Adipocyte (in vitro differentiated cells): ENCODE results near the gene TLR1.
A peak's percentile ranks its signal among the peaks of the same experiment; 100 is the strongest.
"Not testable (repeated sequence)": the region's sequence is repeated elsewhere in the genome, so short reads cannot be mapped to it uniquely, and the experiment has no call there.

Experiments used
- DNase-seq: peaks from one replicate; pipeline ENCODE4 v3.0.0-alpha.2; 2015; ENCODE audit warnings: low read depth
- H3K27me3 ChIP-seq: replicated peaks from 2 replicates; pipeline ENCODE4 v1.7.0; 2013; ENCODE audit warnings: mild to moderate bottlenecking, low read length, moderate library complexity; ENCODE audit not compliant: control insufficient read depth, insufficient read depth
- H3K36me3 ChIP-seq: 2 replicates; pipeline ENCODE4 v1.7.0; 2013; ENCODE audit warnings: low read length, mild to moderate bottlenecking, moderate library complexity; ENCODE audit not compliant: control insufficient read depth, insufficient read depth, severe bottlenecking
- H3K4me1 ChIP-seq: 2 replicates; pipeline ENCODE4 v1.7.0; 2013; ENCODE audit warnings: mild to moderate bottlenecking, low read length, moderate library complexity; ENCODE audit not compliant: control insufficient read depth, insufficient read depth
- H3K4me3 ChIP-seq: 2 replicates; pipeline ENCODE4 v1.7.0; 2013; ENCODE audit warnings: mild to moderate bottlenecking, low read length, moderate library complexity
- H3K9ac ChIP-seq: 2 replicates; pipeline ENCODE4 v1.7.0; 2013; ENCODE audit warnings: mild to moderate bottlenecking, low read length, moderate library complexity
- H3K9me3 ChIP-seq: 2 replicates; pipeline ENCODE4 v1.7.0; 2013; ENCODE audit warnings: mild to moderate bottlenecking, low read length, moderate library complexity; ENCODE audit not compliant: control insufficient read depth

The TLR1 gene

GRCh38 chr4:38769441-38769840 lies 35.1 kb downstream of the TLR1 start:
- Histone ChIP-seq H3K4me3 (peak overlapping the region; percentile 51), H3K9ac (peak overlapping the region; percentile 54), H3K4me1 (peaks cover 35% of the 10 kb centered on the region), H3K36me3 (no peaks in the 10 kb centered on the region), H3K27me3 (no peaks in the 10 kb centered on the region), H3K9me3 (no peaks in the 10 kb centered on the region)
- DNase-seq, result peak; percentile 14

- Histone ChIP-seq H3K9me3 (no peaks in the 10 kb centered on the region), H3K27me3 (no peaks in the 10 kb centered on the region), H3K36me3 (no peaks in the 10 kb centered on the region), H3K9ac (peak overlapping the region; percentile 54), H3K4me1 (peaks cover 31% of the 10 kb centered on the region), H3K4me3 (peak overlapping the region; percentile 51)
- no peak for DNase-seq
Measured at GRCh38 chr4:38768968-38769394, 35.6 kb downstream of the TLR1 start.

GRCh38 chr4:38766940-38767339 lies 37.7 kb downstream of the TLR1 start:
- not testable (repeated sequence) for H3K36me3 ChIP-seq, DNase-seq, H3K27me3 ChIP-seq, H3K9me3 ChIP-seq, H3K9ac ChIP-seq, H3K4me3 ChIP-seq
- peaks cover 24% of the 10 kb centered on the region for H3K4me1 ChIP-seq

GRCh38 chr4:38765382-38765781 lies 39.2 kb downstream of the TLR1 start:
- no peak for DNase-seq
- Histone ChIP-seq H3K27me3 (peaks cover 4% of the 10 kb centered on the region), H3K4me3 (no peak overlapping the region), H3K36me3 (no peaks in the 10 kb centered on the region), H3K9me3 (no peaks in the 10 kb centered on the region), H3K9ac (no peak overlapping the region), H3K4me1 (peaks cover 24% of the 10 kb centered on the region)

GRCh38 chr4:38764277-38764676 lies 40.3 kb downstream of the TLR1 start:
- Histone ChIP-seq H3K9ac (no peak overlapping the region), H3K36me3 (no peaks in the 10 kb centered on the region), H3K4me1 (peaks cover 17% of the 10 kb centered on the region), H3K27me3 (peaks cover 4% of the 10 kb centered on the region), H3K9me3 (no peaks in the 10 kb centered on the region), H3K4me3 (no peak overlapping the region)
- DNase-seq, result no peak

- H3K36me3 ChIP-seq, result no peaks in the 10 kb centered on the region
- no peak overlapping the region for H3K9ac ChIP-seq
- peaks cover 4% of the 10 kb centered on the region for H3K27me3 ChIP-seq
- no peak overlapping the region for H3K4me3 ChIP-seq
- no peaks in the 10 kb centered on the region for H3K9me3 ChIP-seq
- no peak for DNase-seq
- peaks cover 2% of the 10 kb centered on the region for H3K4me1 ChIP-seq
Measured at GRCh38 chr4:38762560-38762959, 42.0 kb downstream of the TLR1 start.

- Histone ChIP-seq H3K36me3 (no peaks in the 10 kb centered on the region), H3K27me3 (peaks cover 4% of the 10 kb centered on the region), H3K9me3 (no peaks in the 10 kb centered on the region), H3K9ac (no peak overlapping the region), H3K4me3 (no peak overlapping the region), H3K4me1 (peaks cover 2% of the 10 kb centered on the region)
- DNase-seq, result no peak
Measured at GRCh38 chr4:38759790-38760122, 44.8 kb downstream of the TLR1 start.

GRCh38 chr4:38759113-38759789 lies 45.3 kb downstream of the TLR1 start:
- Histone ChIP-seq H3K36me3 (no peaks in the 10 kb centered on the region), H3K4me3 (peak overlapping the region; percentile 2), H3K4me1 (peaks cover 2% of the 10 kb centered on the region), H3K9me3 (no peaks in the 10 kb centered on the region), H3K9ac (no peak overlapping the region), H3K27me3 (peaks cover 4% of the 10 kb centered on the region)
- peak; percentile 81 for DNase-seq

- Histone ChIP-seq H3K4me1 (peaks cover 9% of the 10 kb centered on the region), H3K9me3 (no peaks in the 10 kb centered on the region), H3K9ac (no peak overlapping the region), H3K27me3 (peaks cover 4% of the 10 kb centered on the region), H3K36me3 (no peaks in the 10 kb centered on the region), H3K4me3 (no peak overlapping the region)
- no peak for DNase-seq
Measured at GRCh38 chr4:38757945-38758600, 46.5 kb downstream of the TLR1 start.

GRCh38 chr4:38752941-38753806 lies 51.4 kb downstream of the TLR1 start:
- Histone ChIP-seq H3K4me1 (peaks cover 21% of the 10 kb centered on the region), H3K4me3 (peak overlapping the region; percentile 79), H3K9me3 (no peaks in the 10 kb centered on the region), H3K36me3 (no peaks in the 10 kb centered on the region), H3K27me3 (no peaks in the 10 kb centered on the region), H3K9ac (peak overlapping the region; percentile 76)
- DNase-seq, result peak; percentile 98

GRCh38 chr4:38752372-38752940 lies 52.1 kb downstream of the TLR1 start:
- Histone ChIP-seq H3K27me3 (no peaks in the 10 kb centered on the region), H3K9me3 (no peaks in the 10 kb centered on the region), H3K36me3 (no peaks in the 10 kb centered on the region), H3K4me1 (peaks cover 21% of the 10 kb centered on the region), H3K9ac (peak overlapping the region; percentile 76), H3K4me3 (peak overlapping the region; percentile 79)
- peak; percentile 44 for DNase-seq
